K562 (cell line): ENCODE data around the gene MDK. TPM values are rescaled to one million over a fixed set of nuclear protein-coding genes. Genes with fewer than 3 reads are reported as not detected.
A peak's percentile ranks its signal among the peaks of the same experiment; 100 is the strongest.

Source experiments
- ARHGAP35 ChIP-seq: fragments of 450-650 bp; IDR thresholded peaks from 2 replicates; pipeline ENCODE4 v1.6.1; 2018; ENCODE audit not compliant: partially characterized antibody
- CBFB ChIP-seq: sonication (generic); formaldehyde crosslinking; IDR thresholded peaks from 2 replicates; pipeline ENCODE4 v1.4.0; 2020; ENCODE audit warnings: mild to moderate bottlenecking, missing genetic modification reagents
- DACH1 ChIP-seq: fragments of 450-650 bp; IDR thresholded peaks from 2 replicates; pipeline ENCODE4 v1.6.1; 2018; ENCODE audit not compliant: partially characterized antibody
- MED1 ChIP-seq: sonication (generic); formaldehyde crosslinking; IDR thresholded peaks from 2 replicates; pipeline ENCODE4 v1.8.1; 2023; ENCODE audit warnings: missing genetic modification reagents, borderline replicate concordance
- NR4A1 ChIP-seq, 2 experiments: fragments of 250-450 bp in 1 of 2; fragments of 450-650 bp in 1 of 2; sonication (Bioruptor Pico) in 1 of 2; IDR thresholded peaks; 2 replicates each; pipeline versions ENCODE4 v1.4.0 to v1.6.1; 2016 to 2020; ENCODE audit warnings: mild to moderate bottlenecking in 2 of 2, missing compliant biosample characterization in 1 of 2, missing genetic modification characterization in 1 of 2, moderate library complexity in 1 of 2
- RFX7 ChIP-seq: fragments of 250-450 bp; sonication (Bioruptor Pico); IDR thresholded peaks from 2 replicates; pipeline ENCODE4 v1.5.1; 2021; ENCODE audit warnings: mild to moderate bottlenecking
- ZBTB7A ChIP-seq: IDR thresholded peaks from 2 replicates; pipeline ENCODE4 v1.6.1; 2011; ENCODE audit warnings: low read depth, mild to moderate bottlenecking, low read length, moderate library complexity, borderline replicate concordance; ENCODE audit not compliant: control insufficient read depth
- ZNF324 ChIP-seq: fragments of 250-450 bp; sonication (Bioruptor Pico); IDR thresholded peaks from 2 replicates; pipeline ENCODE4 v1.4.0; 2020; ENCODE audit warnings: mild to moderate bottlenecking
- ZNF76 ChIP-seq: fragments of 250-450 bp; sonication (Bioruptor Pico); IDR thresholded peaks from 2 replicates; pipeline ENCODE4 v1.4.0; 2020; ENCODE audit warnings: mild to moderate bottlenecking, moderate library complexity, borderline replicate concordance
- polyA plus RNA-seq, 8 experiments: library from polyadenylated mRNA; depleted of rRNA in 4 of 8; stranded (reverse) in 5 of 8; unstranded in 3 of 8; fragments of >200 nt; fragmentation: Nextera tagmentation in 2 of 8; fragmentation: Illumina TruSeq in 1 of 8; extraction: Ambion mirVana in 2 of 8; extraction: Trizol in 1 of 8; gene quantifications; 2 replicates each; pipeline versions ENCODE4 v1.2.1 to v1.2.3, GENCODE V29; 2011 to 2014; ENCODE audit warnings: inconsistent platforms in 1 of 8, missing spikeins in 1 of 8
- total RNA-seq, 7 experiments: library from RNA; depleted of rRNA in 6 of 7; stranded (reverse); fragments of >200 nt in 6 of 7; fragmentation: Illumina TruSeq in 2 of 7; extraction: Trizol in 2 of 7; gene quantifications; 2 replicates each; pipeline versions ENCODE4 v1.2.1 to v1.2.3, GENCODE V29; 2011 to 2021; ENCODE audit warnings: low replicate concordance in 1 of 7
- TF ChIP-seq, protein P1 (sequence below): fragments of 450-650 bp; IDR thresholded peaks from 2 replicates; pipeline ENCODE4 v1.6.1; 2016; ENCODE audit warnings: mild to moderate bottlenecking, moderate library complexity
- TF ChIP-seq, protein P2 (sequence below): fragments of 450-650 bp; IDR thresholded peaks from 2 replicates; pipeline ENCODE4 v1.6.1; 2017; ENCODE audit warnings: antibody characterized with exemption

The MDK gene
- total and polyA plus RNA-seq, 9 of the 15 experiments (the other 6 are each of a cell fraction or from before 2014, with no cell fraction given) = 20.7 to 700 (median 350) TPM

DNA sequence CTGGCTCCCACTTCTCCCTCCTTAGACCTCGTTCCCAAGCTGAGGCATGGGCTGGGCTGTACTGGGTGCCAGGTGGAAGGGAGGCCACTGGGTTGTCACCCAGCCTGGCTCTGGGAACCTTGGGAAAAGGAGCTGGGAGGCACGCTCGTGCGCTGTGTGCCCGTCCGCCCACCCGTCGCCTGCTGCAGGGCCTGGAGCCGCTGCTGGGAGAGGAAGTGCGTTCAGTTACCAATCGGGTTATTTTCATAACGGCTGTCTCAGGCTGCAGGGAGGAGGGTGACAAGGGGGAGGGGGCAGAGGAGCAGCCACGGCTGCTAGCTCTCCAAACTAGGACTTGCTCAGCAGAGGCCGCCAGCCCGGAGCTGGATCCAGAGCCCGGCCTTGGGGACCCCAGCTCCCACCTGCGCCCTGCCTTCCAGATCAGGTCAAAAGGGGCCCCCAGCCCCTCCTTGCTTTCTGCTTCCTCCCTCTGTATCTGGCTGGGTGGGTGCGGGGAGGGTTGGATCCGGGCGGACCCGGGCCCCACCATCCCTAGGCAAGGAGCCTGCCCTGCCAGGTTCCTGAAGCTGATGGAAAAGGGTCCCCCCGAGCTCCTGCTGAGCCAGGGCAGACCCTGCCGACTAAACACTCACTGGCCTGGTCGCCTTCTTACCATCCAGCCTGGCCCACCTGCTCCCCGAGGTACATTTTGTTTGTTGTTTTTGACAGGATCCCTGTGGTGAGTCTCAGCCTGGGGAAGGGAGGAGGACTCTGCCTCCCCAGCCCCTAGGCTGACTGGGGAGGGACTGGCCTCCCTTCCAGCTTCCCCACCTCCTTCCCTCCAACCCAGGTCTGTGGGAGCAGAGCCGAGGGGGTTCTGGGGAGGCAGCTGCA is 19.9 kb upstream of the MDK start (continued):
- no peak for TF ChIP-seq CBFB (CRISPR knock-in tag)
- TF ChIP-seq, protein P1, sequence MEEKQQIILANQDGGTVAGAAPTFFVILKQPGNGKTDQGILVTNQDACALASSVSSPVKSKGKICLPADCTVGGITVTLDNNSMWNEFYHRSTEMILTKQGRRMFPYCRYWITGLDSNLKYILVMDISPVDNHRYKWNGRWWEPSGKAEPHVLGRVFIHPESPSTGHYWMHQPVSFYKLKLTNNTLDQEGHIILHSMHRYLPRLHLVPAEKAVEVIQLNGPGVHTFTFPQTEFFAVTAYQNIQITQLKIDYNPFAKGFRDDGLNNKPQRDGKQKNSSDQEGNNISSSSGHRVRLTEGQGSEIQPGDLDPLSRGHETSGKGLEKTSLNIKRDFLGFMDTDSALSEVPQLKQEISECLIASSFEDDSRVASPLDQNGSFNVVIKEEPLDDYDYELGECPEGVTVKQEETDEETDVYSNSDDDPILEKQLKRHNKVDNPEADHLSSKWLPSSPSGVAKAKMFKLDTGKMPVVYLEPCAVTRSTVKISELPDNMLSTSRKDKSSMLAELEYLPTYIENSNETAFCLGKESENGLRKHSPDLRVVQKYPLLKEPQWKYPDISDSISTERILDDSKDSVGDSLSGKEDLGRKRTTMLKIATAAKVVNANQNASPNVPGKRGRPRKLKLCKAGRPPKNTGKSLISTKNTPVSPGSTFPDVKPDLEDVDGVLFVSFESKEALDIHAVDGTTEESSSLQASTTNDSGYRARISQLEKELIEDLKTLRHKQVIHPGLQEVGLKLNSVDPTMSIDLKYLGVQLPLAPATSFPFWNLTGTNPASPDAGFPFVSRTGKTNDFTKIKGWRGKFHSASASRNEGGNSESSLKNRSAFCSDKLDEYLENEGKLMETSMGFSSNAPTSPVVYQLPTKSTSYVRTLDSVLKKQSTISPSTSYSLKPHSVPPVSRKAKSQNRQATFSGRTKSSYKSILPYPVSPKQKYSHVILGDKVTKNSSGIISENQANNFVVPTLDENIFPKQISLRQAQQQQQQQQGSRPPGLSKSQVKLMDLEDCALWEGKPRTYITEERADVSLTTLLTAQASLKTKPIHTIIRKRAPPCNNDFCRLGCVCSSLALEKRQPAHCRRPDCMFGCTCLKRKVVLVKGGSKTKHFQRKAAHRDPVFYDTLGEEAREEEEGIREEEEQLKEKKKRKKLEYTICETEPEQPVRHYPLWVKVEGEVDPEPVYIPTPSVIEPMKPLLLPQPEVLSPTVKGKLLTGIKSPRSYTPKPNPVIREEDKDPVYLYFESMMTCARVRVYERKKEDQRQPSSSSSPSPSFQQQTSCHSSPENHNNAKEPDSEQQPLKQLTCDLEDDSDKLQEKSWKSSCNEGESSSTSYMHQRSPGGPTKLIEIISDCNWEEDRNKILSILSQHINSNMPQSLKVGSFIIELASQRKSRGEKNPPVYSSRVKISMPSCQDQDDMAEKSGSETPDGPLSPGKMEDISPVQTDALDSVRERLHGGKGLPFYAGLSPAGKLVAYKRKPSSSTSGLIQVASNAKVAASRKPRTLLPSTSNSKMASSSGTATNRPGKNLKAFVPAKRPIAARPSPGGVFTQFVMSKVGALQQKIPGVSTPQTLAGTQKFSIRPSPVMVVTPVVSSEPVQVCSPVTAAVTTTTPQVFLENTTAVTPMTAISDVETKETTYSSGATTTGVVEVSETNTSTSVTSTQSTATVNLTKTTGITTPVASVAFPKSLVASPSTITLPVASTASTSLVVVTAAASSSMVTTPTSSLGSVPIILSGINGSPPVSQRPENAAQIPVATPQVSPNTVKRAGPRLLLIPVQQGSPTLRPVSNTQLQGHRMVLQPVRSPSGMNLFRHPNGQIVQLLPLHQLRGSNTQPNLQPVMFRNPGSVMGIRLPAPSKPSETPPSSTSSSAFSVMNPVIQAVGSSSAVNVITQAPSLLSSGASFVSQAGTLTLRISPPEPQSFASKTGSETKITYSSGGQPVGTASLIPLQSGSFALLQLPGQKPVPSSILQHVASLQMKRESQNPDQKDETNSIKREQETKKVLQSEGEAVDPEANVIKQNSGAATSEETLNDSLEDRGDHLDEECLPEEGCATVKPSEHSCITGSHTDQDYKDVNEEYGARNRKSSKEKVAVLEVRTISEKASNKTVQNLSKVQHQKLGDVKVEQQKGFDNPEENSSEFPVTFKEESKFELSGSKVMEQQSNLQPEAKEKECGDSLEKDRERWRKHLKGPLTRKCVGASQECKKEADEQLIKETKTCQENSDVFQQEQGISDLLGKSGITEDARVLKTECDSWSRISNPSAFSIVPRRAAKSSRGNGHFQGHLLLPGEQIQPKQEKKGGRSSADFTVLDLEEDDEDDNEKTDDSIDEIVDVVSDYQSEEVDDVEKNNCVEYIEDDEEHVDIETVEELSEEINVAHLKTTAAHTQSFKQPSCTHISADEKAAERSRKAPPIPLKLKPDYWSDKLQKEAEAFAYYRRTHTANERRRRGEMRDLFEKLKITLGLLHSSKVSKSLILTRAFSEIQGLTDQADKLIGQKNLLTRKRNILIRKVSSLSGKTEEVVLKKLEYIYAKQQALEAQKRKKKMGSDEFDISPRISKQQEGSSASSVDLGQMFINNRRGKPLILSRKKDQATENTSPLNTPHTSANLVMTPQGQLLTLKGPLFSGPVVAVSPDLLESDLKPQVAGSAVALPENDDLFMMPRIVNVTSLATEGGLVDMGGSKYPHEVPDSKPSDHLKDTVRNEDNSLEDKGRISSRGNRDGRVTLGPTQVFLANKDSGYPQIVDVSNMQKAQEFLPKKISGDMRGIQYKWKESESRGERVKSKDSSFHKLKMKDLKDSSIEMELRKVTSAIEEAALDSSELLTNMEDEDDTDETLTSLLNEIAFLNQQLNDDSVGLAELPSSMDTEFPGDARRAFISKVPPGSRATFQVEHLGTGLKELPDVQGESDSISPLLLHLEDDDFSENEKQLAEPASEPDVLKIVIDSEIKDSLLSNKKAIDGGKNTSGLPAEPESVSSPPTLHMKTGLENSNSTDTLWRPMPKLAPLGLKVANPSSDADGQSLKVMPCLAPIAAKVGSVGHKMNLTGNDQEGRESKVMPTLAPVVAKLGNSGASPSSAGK = peak; percentile 59; the same call in 1 of the 2 replicates
- TF ChIP-seq, protein P2, sequence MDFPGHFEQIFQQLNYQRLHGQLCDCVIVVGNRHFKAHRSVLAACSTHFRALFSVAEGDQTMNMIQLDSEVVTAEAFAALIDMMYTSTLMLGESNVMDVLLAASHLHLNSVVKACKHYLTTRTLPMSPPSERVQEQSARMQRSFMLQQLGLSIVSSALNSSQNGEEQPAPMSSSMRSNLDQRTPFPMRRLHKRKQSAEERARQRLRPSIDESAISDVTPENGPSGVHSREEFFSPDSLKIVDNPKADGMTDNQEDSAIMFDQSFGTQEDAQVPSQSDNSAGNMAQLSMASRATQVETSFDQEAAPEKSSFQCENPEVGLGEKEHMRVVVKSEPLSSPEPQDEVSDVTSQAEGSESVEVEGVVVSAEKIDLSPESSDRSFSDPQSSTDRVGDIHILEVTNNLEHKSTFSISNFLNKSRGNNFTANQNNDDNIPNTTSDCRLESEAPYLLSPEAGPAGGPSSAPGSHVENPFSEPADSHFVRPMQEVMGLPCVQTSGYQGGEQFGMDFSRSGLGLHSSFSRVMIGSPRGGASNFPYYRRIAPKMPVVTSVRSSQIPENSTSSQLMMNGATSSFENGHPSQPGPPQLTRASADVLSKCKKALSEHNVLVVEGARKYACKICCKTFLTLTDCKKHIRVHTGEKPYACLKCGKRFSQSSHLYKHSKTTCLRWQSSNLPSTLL = no peak
- peak; percentile 63; the same call in 1 of the 2 replicates for TF ChIP-seq ZBTB7A
- no peak for TF ChIP-seq RFX7 (CRISPR knock-in tag)
- TF ChIP-seq ZNF324 (CRISPR knock-in tag) = no peak
- TF ChIP-seq MED1 (CRISPR knock-in tag) = no peak
- 0 out of 2 replicates have a peak, but pooled peaks have one; percentile 50 for TF ChIP-seq NR4A1 (CRISPR knock-in tag; IDR thresholded peaks at IDR 0.05)
- no peak for TF ChIP-seq NR4A1 (tag; IDR thresholded peaks at IDR 0.05)
- TF ChIP-seq ZNF76 (CRISPR knock-in tag) = peak; percentile 88
- no peak for TF ChIP-seq ARHGAP35
- no peak for TF ChIP-seq DACH1
